Fibroblast of skin of right quadriceps (primary cell): Measurements from ENCODE around the gene LHB.
A peak's percentile ranks its signal among the peaks of the same experiment; 100 is the strongest.
"Not testable (repeated sequence)": the region's sequence is repeated elsewhere in the genome, so short reads cannot be mapped to it uniquely, and the experiment has no call there.

ENCODE experiments used
- DNase-seq: peaks from one replicate; pipeline ENCODE4 v3.0.0-alpha.2; 2013

The LHB gene

DNA sequence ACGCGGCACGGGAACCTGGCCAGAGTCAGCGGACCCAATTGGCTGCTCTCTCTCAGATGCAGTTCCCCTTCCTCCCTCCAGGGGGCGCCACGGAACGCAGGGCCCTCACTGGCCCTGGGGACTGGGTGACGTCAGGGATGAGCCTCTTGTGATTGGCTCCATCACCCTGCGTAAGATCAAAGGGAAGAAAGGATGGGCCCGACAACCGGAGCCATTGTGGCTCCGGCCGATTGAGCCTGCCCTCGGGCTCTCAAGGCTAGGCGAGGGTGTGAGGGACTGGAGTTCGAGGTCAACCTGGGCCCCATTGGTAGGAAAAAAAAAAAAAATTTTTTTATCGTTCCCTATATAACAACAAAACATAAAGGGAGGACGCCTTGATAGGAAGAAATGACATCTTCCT, 19.9 kb upstream of the LHB start, which contains the start of gene CGB1:
Gene CGB1 (minus strand): TSS at position 81 of the 400 bp plus-strand sequence. CDS start 184 bp downstream, outside the sequence.
- not testable (repeated sequence) for DNase-seq

GRCh38 chr19:49031642-49032301, 14.9 kb upstream of the LHB start, which contains the start of gene CGB2:
CGB2 (plus strand) TSS chr19:49031890; CDS start chr19:49032096, 206 bp downstream.
- DNase-seq = not testable (repeated sequence)

DNA sequence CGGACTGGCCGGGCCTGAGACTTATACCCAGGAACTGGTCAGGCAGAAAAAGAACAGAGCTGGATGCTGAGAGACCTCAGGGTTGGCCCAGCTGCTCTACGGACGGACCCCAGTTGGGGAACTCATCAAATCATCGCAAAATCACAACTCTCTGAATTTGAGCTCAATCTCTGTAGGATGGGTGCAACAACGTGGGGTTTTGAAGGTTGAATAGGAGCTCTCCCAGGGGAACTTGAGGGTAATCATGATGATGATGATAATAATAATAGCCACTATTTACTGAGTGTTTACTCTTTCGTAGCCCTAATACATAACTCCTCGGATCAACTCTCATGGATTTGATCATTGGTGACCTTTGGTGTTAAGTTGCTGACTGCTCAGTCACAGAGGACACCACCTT, 13.4 kb upstream of the LHB start:
- not testable (repeated sequence) for DNase-seq

GRCh38 chr19:49029749-49030148, 12.9 kb upstream of the LHB start:
- DNase-seq = peak; percentile 36

DNA sequence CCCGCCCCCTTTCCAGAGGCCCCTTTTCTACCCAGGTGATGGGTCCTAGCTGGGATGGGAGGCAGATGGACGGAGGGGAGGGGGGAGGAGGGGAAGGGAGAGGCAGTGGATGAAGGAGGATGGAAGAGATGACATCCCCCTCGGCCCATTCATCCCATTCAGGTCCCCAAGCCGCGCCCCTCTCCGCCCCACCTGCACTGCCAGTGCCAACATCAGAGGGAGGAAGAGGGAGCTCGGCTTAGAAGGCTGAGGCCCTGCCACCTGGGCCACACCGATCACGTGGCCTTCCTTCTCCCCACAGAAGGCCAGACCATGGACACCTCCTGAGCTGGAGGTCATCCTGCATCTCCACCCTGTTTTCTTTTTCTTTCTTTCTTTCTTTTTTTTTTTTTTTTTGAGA, 11.8 kb upstream of the LHB start:
- not testable (repeated sequence) for DNase-seq

- DNase-seq = not testable (repeated sequence)
Observed at GRCh38 chr19:49025599-49025998, 8.7 kb upstream of the LHB start.

GRCh38 chr19:49025088-49025487, 8.2 kb upstream of the LHB start:
- DNase-seq = not testable (repeated sequence)

DNA sequence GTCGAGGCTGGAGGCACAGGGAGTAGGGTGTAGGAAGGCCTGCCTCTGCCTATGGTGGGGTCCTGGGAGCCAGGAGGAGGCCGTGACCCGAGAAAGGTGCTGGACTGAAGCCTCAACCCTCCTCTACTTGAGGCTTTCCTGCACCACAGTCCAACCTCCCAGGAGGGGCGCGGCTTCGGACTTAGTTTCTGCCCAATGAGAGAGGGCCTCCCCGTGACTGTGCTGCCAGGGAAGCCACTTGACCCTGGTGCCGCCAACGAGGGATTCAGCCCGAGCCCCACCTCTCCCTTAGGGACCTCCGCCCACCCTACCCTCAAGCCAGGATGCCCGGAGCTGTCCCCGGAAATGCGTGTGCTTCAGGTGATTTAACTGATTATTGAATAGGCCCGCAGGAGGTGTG, 7.3 kb upstream of the LHB start, which contains the start of gene CGB3:
Gene CGB3 (minus strand): TSS at position 101 of the 400 bp plus-strand sequence. CDS start 362 bp downstream, outside the sequence.
- not testable (repeated sequence) for DNase-seq

- DNase-seq = no peak
Observed at GRCh38 chr19:49022116-49022515, 5.2 kb upstream of the LHB start.

DNA sequence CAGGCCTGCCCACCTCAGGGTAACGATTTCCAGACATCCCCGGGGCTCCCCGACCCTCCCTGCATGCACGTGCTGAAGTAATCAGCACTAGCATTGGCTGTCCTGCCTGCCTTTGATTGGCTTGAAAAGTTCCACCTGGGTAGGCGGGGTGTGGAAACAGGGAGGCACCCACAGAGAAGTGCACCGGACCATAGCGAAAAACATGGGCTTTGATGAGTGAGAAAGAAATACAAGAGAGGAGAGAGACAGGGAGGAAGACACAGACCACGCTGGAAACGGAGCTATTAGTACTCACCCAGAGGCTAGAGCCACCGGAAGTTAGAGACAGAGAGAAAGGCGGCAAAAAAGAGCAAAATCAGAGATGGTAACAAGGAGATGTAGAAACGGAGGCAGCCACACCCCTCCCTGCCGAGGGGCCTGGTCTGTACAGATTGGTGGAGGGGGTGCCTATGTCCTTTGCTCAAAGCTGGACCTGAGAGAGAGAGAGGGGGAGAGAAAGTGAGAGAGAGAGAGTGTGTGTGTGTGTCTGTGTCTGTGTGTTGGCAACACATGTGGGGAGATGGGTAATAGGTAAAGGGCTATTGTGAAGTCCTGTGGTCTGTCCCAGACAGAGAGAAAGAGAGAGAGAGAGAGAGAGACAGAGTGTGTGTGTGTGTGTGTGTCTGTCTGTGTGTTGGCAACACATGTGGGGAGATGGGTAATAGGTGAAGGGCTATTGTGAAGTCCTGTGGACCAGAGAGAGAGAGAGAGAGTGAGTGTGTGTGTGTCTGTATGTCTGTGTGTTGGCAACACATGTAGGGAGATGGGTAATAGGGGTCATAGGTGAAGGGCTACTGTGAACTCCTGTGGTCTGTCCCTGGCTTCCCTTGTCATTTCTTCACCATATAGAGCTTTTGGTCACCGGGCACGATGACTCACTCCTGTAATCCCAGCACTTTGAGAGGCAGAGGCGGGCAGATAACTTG, 4.3 kb upstream of the LHB start:
- peak; percentile 21 for DNase-seq

DNA sequence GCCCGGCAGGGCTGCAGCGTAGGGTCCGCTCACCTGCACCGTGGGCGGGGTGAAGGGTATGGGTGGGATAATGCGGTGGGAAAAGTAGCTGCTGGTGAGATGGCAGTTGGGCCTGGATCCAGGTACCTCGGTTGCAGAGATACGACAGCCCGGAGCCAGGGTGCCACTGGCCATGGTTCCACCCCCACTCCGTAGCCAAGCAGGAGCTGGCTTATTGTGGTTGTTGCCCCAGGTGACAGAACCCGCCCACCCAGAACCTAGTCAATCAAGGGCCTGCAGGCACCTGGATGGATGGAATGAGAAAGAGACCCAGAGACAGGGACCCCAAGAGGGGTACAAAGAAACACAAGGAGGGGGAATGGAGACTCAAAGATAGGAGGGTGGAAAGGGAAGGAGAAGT, 3.5 kb upstream of the LHB start:
- DNase-seq = no peak

DNA sequence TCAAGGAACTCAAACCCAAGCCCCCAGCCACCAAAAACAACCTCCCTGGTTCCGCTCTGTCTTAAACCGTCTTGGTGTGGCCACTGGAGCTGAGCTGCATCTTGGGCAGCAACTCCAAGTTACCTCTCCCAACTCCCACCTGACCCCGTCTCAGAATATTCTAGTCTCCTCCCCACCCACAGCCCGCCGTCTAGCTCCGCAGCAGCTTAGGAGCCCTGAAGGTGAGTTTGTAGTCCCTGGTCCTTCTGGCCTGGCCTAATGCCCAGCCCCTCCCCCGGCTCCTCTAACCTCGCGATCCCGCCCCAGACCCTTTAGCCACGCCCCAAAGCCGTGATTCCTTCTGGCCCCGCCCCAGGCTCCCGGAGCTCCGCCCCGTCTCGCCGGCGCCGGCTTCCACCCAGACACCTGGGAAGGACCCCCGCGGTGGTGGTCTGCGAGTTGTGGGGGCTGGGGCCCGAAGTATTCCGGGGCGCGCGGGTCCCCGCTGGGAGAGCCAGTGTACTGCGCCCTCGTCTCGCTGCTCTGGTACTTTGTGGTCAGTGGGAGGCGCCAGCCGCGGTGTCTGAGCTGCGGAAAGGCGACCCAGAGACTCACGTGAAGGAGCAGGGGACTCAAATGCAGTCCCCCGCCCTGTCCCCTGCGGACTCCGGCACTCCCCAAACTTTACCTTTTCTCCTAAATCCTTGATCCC, 2.5 kb upstream of the LHB start:
- peak; percentile 28 for DNase-seq

DNA sequence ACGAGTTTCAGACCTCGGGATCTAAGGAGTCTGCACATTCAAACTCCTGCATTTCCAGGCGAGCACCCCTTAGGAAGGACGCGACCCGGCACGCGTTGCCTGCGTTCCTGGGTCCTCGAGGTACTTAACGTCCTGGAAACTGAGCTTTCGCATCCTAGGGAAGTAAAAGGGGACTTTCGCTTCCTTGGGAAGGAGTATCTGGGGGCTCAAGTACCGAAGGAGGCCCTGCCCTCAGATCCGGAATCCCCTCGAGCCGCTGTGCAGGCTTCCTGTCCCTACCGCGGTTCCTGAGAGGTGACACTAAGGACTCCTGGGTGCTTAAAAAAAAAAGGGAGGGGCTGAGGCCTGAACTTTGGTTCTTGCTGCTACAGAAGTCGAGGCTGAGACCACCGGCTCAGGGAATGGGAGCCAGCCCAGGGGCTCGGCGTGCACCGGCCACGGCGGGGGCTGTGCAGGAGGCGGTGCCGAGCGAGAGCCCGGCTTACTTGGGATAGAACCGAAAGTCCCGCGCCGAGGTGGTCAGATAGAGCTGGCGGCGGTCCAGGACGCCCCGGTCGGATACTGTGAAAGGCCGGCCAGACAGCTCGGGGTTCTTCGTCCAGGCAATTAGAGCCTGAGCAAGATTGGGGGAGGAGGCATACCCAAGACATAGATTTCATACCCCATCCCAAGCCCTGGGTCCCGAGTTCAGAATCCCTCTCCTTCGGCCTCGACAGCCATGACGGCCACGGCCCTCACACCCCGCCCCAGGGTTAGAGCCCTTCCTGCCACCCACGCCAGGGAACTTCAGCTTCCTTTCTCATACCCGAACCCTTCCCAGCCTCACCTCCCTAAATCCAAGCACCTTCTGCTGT, 1.7 kb upstream of the LHB start:
- not testable (repeated sequence) for DNase-seq

DNA sequence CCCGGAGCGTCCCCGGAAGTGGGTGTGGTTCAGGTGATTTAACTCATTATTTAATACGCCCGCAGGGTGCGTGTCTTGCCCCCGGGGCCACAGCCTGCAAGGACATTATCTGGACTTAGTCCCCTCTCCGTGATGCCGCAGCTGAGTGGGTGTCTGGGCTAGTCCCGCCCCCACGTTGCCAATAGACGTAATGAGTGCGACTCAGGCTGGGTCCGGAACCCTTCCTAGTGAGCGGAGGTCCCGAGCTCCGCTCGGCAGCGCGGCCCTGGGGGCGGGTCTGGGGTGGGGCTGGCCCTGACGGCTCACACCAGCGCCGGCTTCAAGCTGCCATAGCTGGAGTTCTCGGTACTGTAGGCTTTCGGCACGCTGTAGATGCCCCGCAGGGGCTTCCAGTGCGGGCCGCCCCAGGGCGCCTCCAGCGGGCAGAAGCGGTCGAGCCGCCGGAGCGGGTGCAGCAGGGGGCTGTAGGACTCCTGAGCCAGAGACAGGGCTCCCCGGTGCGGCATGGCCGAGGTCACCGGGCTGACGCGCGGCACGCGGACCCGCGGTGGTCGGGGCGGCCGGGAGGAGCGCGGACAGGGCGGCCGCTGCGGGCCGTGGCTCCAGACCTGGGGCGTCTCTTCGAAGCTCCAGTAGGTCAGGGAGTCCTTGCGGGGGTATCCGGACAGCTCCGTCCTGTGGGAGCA, 918 bp upstream of the LHB start:
- peak; percentile 69 for DNase-seq

DNA sequence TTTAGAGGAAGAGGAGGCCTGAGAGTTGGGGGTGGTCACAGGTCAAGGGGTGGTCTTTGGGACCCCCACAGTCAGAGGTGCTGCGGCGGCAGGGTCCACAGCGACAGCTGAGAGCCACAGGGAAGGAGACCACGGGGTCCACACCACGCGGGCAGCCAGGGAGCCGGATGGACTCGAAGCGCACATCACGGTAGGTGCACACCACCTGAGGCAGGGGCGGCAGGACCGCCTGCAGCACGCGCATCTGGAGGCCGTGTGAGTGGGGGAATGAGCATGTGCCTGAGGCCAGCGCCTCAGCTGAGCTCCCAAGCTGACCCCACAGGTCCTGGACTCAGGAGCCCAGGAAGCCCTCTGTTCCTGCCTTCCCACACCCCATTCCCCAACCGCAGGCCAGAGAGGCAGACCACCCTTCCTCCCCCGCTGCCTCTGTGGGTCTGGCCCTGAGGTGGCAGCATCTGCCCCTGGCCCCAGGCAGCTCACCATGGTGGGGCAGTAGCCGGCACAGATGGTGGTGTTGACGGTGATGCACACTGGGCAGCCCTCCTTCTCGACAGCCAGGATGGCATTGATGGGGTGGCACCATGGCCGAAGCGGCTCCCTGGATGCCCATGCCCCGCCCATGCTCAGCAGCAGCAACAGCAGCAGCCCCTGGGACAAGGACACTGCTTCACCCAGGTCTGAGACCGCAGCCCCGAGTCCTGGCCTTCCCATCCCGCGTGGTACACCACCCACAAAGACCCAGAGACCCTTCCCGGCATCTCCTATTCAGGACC, 638 bp downstream of the LHB start:
- DNase-seq = no peak

GRCh38 chr19:49014870-49015255, 2.0 kb downstream of the LHB start:
- no peak for DNase-seq

DNA sequence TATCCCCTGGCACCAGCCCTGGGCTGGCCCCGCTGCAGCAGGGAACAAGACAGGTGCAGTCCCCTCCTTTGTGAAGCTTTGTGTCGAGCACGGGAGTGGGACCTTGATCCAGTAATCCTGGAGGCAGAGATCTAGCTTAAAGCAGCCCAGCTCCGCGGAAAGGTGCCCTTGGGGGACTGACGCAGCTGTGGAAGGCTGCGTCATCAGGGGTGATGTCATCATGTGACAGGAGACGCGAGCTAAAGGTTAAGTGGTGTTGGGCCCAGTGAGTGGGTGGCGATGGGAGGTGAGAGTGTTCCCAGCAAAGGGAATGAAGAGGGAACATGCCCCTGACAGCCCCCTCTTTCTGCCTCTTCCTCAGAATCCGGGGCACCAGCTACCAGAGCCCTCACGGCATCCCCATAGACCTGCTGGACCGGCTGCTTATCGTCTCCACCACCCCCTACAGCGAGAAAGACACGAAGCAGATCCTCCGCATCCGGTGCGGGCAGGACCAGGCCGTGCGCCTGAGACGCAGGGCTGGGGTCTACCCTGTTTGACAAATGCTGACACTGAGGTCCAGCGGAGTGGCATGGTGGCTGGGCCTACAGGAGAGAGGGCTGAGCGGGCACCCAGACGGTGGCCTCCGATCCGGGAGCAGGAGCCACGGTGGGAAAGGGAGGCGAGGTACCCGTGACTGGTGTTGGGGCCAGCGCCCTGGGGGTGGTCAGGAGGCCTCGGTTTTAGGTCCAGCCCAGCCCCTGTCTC, 2.6 kb downstream of the LHB start:
- DNase-seq = no peak

GRCh38 chr19:49011194-49011593, 5.7 kb downstream of the LHB start:
- DNase-seq = no peak

DNA sequence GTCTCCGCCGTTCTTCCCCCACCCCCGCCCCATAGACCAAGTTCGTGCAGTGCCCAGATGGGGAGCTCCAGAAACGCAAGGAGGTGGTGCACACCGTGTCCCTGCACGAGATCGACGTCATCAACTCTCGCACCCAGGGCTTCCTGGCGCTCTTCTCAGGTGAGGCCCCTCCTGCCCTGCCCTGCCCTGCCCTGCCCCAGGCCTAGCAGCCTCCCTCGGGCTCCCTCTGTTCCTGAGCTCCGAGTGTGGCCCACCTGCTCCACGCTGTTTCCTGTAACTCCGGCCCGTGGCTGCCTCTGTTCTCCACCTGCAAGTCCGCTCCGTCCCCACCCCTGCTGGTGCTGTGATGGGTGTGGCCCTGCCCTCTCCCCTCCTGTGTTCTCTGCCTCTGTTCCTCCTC, 6.4 kb downstream of the LHB start:
- no peak for DNase-seq

GRCh38 chr19:49009828-49010227, 7.1 kb downstream of the LHB start:
- no peak for DNase-seq
